A549 (cell line): ENCODE results near the gene MITF.

Source experiments
- CTCF ChIP-seq: fragments of >200 bp; sonication (Bioruptor Twin); formaldehyde crosslinking; IDR thresholded peaks from 3 replicates; pipeline ENCODE4 v1.5.1; 2016
- MAX ChIP-seq: IDR thresholded peaks from 2 replicates; pipeline ENCODE4 v1.6.1; 2012
- SMC3 ChIP-seq: fragments of >200 bp; sonication (Bioruptor Twin); formaldehyde crosslinking; IDR thresholded peaks from 3 replicates; pipeline ENCODE4 v1.6.1; 2018; ENCODE audit warnings: inconsistent platforms

DNA sequence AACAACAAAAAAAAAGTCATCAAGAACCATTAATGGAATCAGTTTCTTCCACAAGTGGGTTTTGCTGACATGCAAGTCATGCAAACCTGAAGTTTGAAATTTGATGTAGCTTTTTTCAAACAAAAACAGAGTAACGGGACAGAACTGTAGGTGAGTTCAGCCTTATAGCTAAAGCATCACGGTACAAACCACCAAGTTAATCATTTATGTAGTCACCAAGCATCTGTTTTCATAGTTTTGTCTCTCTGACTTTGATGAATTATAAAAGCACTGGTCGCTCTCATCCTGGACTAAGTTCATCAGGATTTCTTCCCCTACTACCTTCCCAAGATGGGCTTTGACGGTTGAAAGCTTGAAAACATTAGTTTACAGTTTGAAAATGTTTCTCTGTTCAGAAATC, 143.3 kb downstream of the MITF start:
- TF ChIP-seq SMC3 = no peak
- TF ChIP-seq CTCF = no peak
- TF ChIP-seq MAX = no peak
